BJ (cell line): Measurements from ENCODE around the gene TEX264. TPM values are rescaled to one million over a fixed set of nuclear protein-coding genes. Genes with fewer than 3 reads are reported as not detected.

Source experiments
- CTCF ChIA-PET: fragments of 350-600 bp; formaldehyde crosslinking; extraction: SDS; loops from one replicate; lab custom pipeline; 2021; ENCODE audit warnings: antibody characterized with exemption, inconsistent platforms; lab: Yijun Ruan, JAX
- POLR2A ChIA-PET: fragments of 300-600 bp; sonication (Branson Sonifier 250); formaldehyde crosslinking; extraction: SDS; loops from one replicate; lab custom pipeline; 2021; ENCODE audit warnings: antibody characterized with exemption; lab: Charles Lee
- DNase-seq: peaks from one replicate; pipeline ENCODE4 v3.0.0-alpha.2; 2011; ENCODE audit warnings: low read depth
- H3K27me3 ChIP-seq: 2 replicates; pipeline ENCODE4 v1.6.0; 2011; ENCODE audit warnings: low read length; ENCODE audit not compliant: control insufficient read depth, insufficient read depth
- H3K36me3 ChIP-seq: 2 replicates; pipeline ENCODE4 v1.5.1; 2011; ENCODE audit warnings: low read length; ENCODE audit not compliant: control insufficient read depth, insufficient read depth
- H3K4me3 ChIP-seq: 2 replicates; pipeline ENCODE4 v1.5.1; 2011; ENCODE audit warnings: low read depth, mild to moderate bottlenecking, control low read depth, low read length
- polyA plus RNA-seq: library from polyadenylated mRNA; depleted of rRNA; stranded (reverse); fragments of >200 nt; gene quantifications from 2 replicates; pipeline ENCODE4 v1.2.3, GENCODE V29; 2011
- TF ChIP-seq, protein P1 (sequence below): IDR thresholded peaks from 2 replicates; pipeline ENCODE4 v1.5.1; 2011; ENCODE audit warnings: low read depth, mild to moderate bottlenecking, control low read depth, inconsistent platforms, low read length, moderate library complexity; ENCODE audit not compliant: insufficient read depth

Gene TEX264
- polyA plus RNA-seq, 1 experiment: 100.0 TPM

- ChIA-PET POLR2A (no interaction called here), CTCF (interaction anchor here (0.9 to 6.0 kb wide), 4 partner anchors 10 to 290 kb away, joined by 3 to 78 read pairs (median 18); partner anchors contain the start of gene DCAF1)
- no peak for DNase-seq
- H3K4me3 ChIP-seq: no peak overlapping the region
- H3K36me3 ChIP-seq: peaks cover 6% of the 10 kb centered on the region
- no peaks in the 10 kb centered on the region for H3K27me3 ChIP-seq
- TF ChIP-seq, protein P1, sequence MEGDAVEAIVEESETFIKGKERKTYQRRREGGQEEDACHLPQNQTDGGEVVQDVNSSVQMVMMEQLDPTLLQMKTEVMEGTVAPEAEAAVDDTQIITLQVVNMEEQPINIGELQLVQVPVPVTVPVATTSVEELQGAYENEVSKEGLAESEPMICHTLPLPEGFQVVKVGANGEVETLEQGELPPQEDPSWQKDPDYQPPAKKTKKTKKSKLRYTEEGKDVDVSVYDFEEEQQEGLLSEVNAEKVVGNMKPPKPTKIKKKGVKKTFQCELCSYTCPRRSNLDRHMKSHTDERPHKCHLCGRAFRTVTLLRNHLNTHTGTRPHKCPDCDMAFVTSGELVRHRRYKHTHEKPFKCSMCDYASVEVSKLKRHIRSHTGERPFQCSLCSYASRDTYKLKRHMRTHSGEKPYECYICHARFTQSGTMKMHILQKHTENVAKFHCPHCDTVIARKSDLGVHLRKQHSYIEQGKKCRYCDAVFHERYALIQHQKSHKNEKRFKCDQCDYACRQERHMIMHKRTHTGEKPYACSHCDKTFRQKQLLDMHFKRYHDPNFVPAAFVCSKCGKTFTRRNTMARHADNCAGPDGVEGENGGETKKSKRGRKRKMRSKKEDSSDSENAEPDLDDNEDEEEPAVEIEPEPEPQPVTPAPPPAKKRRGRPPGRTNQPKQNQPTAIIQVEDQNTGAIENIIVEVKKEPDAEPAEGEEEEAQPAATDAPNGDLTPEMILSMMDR: no peak
Measured at GRCh38 chr3:51679318-51679717, 8.3 kb downstream of the TEX264 start.

GRCh38 chr3:51679777-51680176, 8.7 kb downstream of the TEX264 start:
- no peak for DNase-seq
- ChIA-PET POLR2A (interaction anchor here (1.4 kb wide), 1 partner anchor 180 kb away, joined by 3 read pairs; the partner anchor contains the start of gene DCAF1), CTCF (interaction anchor here (0.9 to 6.0 kb wide), 4 partner anchors 10 to 291 kb away, joined by 3 to 78 read pairs (median 18); partner anchors contain the start of gene DCAF1)
- Histone ChIP-seq H3K27me3 (no peaks in the 10 kb centered on the region), H3K36me3 (peaks cover 8% of the 10 kb centered on the region), H3K4me3 (no peak overlapping the region)
- TF ChIP-seq, protein P1: no peak

DNA sequence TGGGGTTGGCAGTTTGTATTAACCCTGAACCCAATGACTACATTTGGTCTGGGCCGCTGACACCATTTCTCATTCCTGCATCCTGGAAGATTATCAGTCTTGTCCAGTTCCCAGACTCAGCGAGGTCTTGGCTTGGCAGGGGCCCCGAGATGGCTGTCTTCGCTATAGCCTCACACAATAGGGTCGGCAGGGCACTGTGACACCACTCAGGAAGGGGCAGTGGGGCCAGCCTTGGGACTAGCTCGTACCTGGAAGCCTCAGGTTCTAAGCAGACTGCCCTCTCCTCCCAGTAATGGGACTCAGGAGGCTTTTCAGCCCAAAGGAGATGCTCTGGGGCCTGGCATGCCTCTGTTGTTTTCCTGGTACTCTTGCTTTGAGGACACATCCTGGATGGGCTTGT, 9.1 kb downstream of the TEX264 start:
- Histone ChIP-seq H3K36me3 (peaks cover 11% of the 10 kb centered on the region), H3K4me3 (no peak overlapping the region), H3K27me3 (no peaks in the 10 kb centered on the region)
- TF ChIP-seq, protein P1: no peak
- ChIA-PET POLR2A (interaction anchor here (1.4 kb wide), 1 partner anchor 181 kb away, joined by 3 read pairs; the partner anchor contains the start of gene DCAF1), CTCF (interaction anchor here (0.6 to 6.0 kb wide), 7 partner anchors 7 to 291 kb away, joined by 3 to 78 read pairs (median 23); partner anchors contain the start of genes DCAF1 and TEX264)
- DNase-seq: no peak

- no peak for DNase-seq
- CTCF ChIA-PET: interaction anchor here (0.6 to 6.0 kb wide), 11 partner anchors 8 to 292 kb away, joined by 3 to 78 read pairs (median 8); partner anchors contain the start of genes DCAF1 and TEX264
- TF ChIP-seq, protein P1: no peak
- no peak overlapping the region for H3K4me3 ChIP-seq
- H3K27me3 ChIP-seq: no peaks in the 10 kb centered on the region
- H3K36me3 ChIP-seq: peaks cover 11% of the 10 kb centered on the region
- POLR2A ChIA-PET: interaction anchor here (1.4 kb wide), 1 partner anchor 181 kb away, joined by 3 read pairs; the partner anchor contains the start of gene DCAF1
Measured at GRCh38 chr3:51680663-51681230, 9.7 kb downstream of the TEX264 start.

GRCh38 chr3:51681453-51681852, 10.4 kb downstream of the TEX264 start:
- ChIA-PET POLR2A (no interaction called here), CTCF (interaction anchor here (0.7 to 6.0 kb wide), 19 partner anchors 8 to 1066 kb away, joined by 3 to 78 read pairs (median 6); partner anchors contain the start of genes DCAF1 and TEX264)
- H3K4me3 ChIP-seq: no peak overlapping the region
- H3K36me3 ChIP-seq: peaks cover 10% of the 10 kb centered on the region
- TF ChIP-seq, protein P1: no peak
- no peak for DNase-seq
- H3K27me3 ChIP-seq: no peaks in the 10 kb centered on the region
